Gastrocnemius medialis (tissue), 4 donors: Measurements from ENCODE around the gene HS3ST4.

Experiments
- POLR2A ChIP-seq, 2 donors: fragments of 450-650 bp; IDR thresholded peaks; one replicate each; pipeline ENCODE4 v1.6.1; 2017; ENCODE audit warnings: antibody characterized with exemption in 2 of 2, mild to moderate bottlenecking in 2 of 2, moderate library complexity in 2 of 2
- TF ChIP-seq, protein P1 (sequence below), 5 experiments: fragments of 450-650 bp in 3 of 5; fragments of 200-600 bp in 2 of 5; sonication (generic) in 2 of 5; IDR thresholded peaks in 4 of 5; conservative IDR thresholded peaks in 1 of 5; 1 replicate in 4 of 5; 2 replicates in 1 of 5; pipeline ENCODE4 v1.5.1; 2016 to 2019; ENCODE audit warnings: antibody characterized with exemption in 5 of 5, mild to moderate bottlenecking in 3 of 5, moderate library complexity in 3 of 5

GRCh38 chr16:25996052-25996451, 304.3 kb downstream of the HS3ST4 start:
- TF ChIP-seq, protein P1, sequence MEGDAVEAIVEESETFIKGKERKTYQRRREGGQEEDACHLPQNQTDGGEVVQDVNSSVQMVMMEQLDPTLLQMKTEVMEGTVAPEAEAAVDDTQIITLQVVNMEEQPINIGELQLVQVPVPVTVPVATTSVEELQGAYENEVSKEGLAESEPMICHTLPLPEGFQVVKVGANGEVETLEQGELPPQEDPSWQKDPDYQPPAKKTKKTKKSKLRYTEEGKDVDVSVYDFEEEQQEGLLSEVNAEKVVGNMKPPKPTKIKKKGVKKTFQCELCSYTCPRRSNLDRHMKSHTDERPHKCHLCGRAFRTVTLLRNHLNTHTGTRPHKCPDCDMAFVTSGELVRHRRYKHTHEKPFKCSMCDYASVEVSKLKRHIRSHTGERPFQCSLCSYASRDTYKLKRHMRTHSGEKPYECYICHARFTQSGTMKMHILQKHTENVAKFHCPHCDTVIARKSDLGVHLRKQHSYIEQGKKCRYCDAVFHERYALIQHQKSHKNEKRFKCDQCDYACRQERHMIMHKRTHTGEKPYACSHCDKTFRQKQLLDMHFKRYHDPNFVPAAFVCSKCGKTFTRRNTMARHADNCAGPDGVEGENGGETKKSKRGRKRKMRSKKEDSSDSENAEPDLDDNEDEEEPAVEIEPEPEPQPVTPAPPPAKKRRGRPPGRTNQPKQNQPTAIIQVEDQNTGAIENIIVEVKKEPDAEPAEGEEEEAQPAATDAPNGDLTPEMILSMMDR (IDR thresholded peaks at IDR 0.05 in 4 of 5, conservative IDR thresholded peaks at IDR 0.05 in 1 of 5), result no peak
- no peak for TF ChIP-seq POLR2A (IDR thresholded peaks at IDR 0.05)
